GM12872 (cell line): ENCODE data around the gene CDKN2B.

Experiments used
- CTCF ChIP-seq: IDR thresholded peaks from 3 replicates; pipeline ENCODE4 v1.5.1; 2011; ENCODE audit warnings: low read depth, mild to moderate bottlenecking, low read length, moderate library complexity; ENCODE audit not compliant: insufficient read depth

CDKN2B gene

DNA sequence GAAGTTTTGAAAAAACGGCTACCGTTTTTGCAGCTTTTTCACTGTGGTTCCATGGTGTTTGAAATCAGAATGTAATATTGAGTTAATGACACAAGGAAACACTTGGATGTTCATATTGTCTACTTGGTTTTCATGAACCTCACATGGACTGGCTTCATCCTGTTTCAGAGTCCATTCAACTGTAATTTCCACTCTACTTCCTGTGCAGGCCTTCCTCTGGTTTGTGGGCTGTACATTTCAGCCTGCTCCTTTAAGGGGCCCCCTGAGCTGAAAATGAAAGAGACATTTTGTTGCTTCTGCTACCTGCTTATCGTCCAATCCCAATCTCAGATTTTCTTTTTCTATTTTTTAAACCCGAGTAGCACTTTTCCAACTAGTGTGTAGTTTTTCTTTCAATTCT, 41.8 kb upstream of the CDKN2B start:
- TF ChIP-seq CTCF = no peak

DNA sequence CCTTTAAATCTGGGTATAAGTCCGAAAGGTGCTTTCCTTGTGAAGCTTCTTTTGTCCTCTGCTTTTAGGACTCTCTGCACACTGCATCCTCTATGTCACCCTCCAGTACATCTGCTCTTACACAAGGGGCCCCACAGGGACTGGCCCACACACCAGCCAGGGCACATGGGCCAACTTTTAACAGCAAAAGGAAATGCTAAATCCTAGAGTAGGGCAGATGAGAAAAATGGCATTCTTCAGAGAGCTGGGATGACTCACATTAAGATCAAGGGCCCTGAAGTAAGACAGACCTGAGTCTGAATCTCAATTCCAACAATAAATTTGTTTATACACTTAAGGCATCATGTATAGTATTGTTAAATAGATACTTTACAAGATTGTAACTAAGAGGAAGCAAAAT, 40.3 kb upstream of the CDKN2B start:
- no peak for TF ChIP-seq CTCF

- TF ChIP-seq CTCF = no peak
Observed at GRCh38 chr9:22047596-22047995, 38.5 kb upstream of the CDKN2B start.

DNA sequence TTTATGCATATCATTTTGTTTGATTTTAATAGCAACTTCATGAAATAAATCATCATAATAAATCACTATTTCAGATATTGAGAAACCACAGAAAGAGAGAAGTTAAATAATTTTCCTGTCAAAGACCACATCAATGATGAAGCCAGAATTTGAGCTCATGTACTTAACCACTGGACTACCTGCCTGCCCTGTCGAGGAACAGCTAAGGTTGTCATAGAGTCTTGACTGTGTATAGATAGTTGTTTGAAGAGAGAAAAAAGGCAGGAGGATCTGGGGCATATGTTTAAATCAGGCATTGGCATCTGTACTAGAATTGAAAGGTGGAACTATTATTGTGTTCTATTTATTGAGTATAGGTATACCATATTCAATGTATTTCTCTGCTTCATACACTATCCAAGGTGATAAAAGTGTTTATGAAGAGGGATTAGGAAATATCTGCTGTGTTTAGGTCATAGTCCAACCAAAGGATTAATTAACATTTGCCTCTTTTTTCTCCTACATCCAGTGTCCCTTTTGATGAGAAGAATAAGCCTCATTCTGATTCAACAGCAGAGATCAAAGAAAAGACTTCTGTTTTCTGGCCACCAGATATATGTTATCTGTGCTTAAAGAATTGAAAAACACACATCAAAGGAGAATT, 37.3 kb upstream of the CDKN2B start:
- TF ChIP-seq CTCF = no peak

DNA sequence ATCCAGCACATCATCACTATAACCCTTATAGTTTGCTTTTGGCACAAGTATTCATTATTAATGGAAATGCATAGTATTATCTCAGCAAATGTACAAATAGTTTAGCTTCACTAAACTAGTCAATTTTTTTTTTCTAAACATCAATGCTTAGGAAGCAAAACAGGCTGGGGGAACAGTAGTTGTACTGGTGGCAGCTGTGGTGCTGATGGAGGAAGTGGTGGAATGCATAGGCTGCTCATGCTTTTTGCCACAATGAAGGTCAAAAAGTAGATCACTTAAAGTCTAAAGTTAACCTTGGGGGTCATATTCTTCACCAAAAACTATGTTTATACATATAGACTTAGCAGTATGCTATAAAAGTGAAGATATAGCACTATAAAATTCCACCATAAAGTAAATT, 36.3 kb upstream of the CDKN2B start:
- TF ChIP-seq CTCF = no peak

- no peak for TF ChIP-seq CTCF
Observed at GRCh38 chr9:22044583-22044982, 35.5 kb upstream of the CDKN2B start.

DNA sequence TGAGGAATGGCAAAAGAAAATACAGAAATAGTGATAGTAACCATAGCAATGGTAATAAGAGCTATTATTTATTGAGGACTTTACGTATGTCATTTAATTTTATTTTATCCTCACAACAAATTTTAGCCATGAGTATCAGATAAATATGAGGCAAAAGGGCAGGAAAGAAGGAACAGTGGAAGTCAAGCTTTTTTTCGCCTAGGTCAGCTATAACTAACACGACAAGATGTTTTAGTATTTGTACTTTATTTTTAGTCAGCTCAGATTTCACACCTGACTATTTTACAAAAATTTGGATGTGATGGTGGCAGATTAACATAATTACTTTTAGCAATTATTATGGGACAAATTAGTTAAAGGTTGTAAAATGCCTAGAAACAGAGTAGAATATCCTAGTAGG, 34.8 kb upstream of the CDKN2B start:
- no peak for TF ChIP-seq CTCF
